RPMI7951 (cell line): ENCODE measurements around the gene KDM4C. TPM values are rescaled to one million over a fixed set of nuclear protein-coding genes. Genes with fewer than 3 reads are reported as not detected.

Experiments
- DNase-seq: peaks from one replicate; pipeline ENCODE4 v3.0.0-alpha.2; 2012; ENCODE audit warnings: low read depth
- total RNA-seq: library from RNA; depleted of rRNA; stranded (reverse); fragments of >200 nt; shearing (Covaris generic); gene quantifications from 2 replicates; pipeline ENCODE4 v1.2.3, GENCODE V29; 2014

The KDM4C gene
- total RNA-seq, 1 experiment from 2014 or later = 11.1 TPM

DNA sequence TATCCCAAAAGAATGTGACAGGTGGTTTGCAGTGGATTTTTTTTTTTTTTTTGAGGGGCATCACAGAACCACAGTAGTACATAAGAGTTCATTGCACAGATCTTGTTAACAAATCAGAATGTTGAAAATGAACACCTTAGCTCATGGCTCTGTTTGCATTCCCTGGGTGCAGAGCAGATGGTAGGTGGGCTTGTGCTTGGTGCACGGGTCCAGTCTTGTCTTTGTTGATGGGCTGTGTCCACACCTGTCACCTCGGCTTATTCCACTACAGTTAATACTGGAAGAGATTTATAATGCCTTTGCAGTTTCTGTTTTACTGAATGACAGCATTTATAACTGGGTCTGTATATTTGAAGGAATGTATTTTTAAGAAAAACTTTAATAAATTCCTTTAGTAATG is 146.6 kb downstream of the KDM4C start:
- DNase-seq = no peak

DNA sequence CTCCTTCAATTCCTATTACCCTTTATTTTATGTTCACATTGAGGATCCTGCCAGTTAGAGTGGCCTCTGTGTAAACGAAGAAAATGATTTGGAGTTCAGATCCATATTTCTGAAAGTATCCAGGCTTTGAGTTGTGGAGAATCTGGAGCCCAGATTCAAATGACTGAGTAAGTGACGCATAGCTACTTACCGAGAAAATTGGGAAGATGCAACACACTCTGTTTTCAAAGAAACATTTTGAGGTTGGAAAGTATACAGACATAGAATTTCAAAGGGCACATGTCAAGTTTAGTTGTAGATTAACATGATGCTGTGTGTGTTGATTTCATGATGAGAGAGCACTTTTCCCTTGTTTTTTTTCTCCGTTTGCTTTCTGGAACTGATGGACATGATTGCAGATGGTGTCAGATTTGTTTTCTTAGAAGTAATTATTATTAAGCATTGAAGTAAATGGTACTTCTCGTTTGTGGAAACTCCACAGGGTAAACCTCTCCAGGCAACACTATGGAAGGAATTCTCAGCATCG is 148.1 kb downstream of the KDM4C start:
- DNase-seq = no peak

DNA sequence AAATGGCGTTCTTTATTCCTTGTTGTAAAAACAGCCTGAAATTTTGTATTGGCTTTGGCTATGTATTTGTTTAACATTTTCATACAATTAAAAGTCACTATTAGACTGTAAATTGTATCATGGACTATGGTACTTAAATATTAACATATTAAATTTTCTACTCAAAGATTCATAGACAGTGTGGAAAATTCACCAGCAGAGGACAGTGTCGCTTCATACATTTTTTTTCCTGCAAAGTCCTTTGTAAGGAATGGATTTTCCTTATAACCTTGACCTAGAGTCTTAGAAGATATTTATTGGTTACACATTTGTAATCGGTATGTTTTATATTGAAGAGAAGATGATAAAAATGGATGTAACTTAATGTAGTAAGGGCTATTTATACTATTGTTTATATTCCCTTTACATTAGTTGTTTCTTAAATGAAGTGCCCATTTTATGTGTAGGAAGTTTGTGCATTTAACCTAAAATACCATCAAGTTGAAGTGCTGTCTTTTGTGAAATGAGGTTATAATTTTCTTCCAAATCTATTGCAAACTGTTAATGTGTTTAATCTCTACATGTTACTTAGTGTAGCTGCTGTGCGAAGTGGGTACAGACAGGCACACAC is 150.1 kb downstream of the KDM4C start:
- peak; percentile 20 for DNase-seq

DNA sequence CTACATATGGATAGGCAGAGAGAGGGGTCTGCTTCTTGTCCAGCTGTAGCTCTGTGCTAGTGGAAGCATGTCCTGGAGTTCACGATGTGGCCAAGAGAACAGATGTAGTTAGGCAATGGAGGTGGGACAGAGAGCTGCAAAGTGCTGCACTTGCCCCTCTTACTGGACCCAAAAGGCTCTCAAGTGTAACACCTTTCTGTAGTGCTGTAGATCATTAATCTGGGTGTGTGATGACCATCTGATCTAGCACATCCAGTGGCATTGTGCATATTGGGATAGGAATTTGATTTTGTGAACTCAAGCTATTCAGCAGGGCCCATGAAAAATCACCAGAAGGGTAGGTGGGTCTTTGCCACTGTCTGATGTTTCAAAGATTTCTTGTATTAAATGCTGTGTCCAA is 151.4 kb downstream of the KDM4C start:
- DNase-seq = no peak

DNA sequence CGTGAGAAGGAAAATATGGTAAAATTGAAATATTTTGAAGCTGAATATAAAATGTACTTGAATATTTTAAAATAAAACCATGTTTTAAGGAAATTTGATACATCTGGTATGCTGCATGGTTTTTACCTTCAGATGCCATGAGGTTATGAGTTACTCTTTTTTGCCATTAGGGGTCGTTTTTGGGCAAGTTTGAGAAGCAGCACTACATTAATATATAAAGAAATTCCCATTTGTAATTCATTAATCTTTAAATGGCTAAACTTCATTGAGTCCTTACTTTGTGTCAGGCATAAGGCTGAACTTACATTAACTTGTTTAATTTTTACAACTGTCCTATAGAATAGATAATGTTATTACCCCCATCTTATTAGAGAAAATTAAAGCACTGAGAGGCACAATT is 152.3 kb downstream of the KDM4C start:
- DNase-seq = peak; percentile 25

DNA sequence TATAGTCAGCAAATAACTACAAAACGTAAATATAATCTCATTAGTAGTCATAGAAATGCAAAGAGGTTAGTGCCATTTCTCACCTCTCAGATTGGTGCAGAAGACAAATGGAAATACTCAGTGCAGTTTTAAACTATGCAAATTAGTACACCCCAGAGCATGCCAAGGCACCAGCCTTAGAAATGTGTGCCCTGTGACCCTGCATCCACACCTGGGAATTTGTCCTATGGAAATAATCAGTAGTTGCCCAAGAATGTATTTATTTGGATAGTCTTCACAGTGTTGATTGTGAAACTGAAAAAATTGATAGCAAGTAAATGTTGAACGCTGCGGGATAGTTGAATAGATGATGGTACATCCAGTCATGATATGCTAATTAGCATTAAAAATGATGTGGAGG is 152.7 kb downstream of the KDM4C start:
- no peak for DNase-seq

DNA sequence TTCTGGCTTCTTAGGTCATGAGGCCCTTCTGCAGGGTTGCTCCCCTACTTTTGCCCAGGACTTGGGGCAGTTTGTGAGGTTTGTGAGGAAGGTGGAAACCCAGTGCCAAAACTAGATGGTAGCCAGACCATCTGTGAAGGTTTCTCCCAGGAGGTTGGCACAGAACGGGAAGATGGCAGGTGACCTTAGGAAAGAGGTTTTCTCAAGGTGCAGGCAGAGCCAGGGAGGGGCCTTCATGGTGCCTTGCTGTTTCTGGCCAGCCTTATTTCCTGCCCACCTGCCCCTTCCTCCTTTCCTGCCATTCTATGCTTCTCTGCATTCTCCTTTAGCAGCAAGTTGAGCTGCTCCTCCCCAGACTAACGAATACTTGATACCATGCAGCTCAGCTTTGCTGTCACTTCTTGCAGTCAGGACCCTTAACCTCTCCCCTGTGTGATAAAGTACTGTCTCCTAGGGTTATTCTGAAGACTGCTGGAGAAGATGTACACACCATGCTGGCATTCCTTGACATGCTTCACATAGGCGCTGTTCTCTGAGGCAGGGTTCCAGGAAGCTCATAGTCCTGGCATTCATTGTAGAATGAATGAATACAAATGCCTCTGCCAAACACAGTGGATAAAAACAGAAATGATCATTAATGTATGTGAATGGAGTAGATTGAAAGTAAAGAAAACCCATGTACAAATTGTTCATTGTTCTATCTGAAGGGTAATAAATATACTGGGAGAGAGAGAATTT is 154.3 kb downstream of the KDM4C start:
- no peak for DNase-seq

DNA sequence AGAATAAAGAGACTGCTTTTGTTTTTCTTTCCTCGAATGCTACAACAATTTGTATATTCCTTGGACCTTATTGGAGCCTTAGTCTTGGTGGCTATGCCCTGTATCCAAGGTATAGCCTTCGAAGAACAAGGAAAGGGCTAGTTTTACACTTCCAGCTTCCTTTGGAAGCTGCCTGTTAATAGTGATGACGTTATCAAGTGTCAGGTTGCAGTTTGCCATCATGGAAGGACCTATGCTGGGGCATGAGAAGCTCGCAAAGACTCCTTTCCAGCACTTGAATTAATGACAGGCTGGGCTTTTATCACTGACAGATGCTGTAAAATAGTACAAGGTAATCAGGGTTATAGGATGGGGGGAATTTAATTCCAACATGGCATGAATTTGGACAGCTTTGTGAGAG is 157.9 kb downstream of the KDM4C start:
- no peak for DNase-seq

DNA sequence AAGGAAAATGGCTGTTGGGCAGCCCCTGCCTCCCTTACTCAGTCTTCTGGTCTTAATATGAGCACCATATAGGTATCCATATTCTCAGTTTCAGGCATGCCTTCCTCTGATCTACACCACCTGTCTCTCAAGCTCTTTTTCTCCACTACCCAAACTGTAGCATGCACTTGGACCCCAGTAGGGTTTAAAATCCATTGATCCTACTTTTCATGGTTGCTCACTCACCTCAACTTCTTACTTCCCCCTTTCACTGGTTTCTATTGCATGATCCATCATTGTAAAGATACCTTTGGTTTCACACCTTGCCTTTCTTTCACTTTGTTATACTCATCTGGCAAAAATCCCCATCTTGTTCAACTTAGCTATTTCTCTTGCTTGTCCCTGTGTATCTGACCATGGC is 159.4 kb downstream of the KDM4C start:
- DNase-seq = no peak

DNA sequence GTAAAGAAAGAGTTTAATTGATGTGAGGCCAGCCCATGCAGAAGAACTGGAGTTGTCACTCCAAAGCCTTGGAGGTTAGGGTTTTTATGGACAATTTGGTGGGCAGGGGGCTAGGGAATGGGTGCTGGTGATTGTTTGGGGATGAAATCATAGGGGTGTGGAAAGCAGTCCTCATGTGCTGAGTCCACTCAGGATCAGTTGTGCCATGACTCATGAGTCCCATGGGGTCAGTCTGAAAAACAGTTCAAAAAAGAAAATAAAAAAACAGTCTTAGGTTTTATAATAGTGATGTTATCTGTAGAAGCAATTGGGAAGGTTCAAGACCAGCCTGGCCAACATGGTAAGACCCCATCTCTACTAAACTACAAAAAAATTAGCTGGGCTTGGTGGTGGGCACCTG is 162.3 kb downstream of the KDM4C start:
- DNase-seq = no peak

DNA sequence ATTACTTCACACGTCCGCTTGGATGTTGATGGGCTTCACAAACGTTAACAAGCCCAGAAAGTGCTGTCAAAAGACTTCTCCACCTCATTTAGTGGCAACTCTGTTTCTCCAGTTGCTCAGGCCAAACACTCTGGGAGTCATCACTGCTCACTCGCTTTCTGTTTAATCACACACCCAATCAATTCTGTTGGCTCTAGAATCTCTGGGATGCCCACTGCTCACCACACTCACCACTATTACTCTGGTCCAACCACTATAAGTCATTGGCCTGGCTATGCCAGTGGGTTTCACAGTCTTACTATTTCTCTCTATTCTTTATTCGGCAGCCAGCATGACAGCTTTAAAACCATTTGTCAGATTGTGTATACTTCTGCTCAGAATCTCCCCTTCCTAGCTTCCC is 163.5 kb downstream of the KDM4C start:
- DNase-seq = no peak

DNA sequence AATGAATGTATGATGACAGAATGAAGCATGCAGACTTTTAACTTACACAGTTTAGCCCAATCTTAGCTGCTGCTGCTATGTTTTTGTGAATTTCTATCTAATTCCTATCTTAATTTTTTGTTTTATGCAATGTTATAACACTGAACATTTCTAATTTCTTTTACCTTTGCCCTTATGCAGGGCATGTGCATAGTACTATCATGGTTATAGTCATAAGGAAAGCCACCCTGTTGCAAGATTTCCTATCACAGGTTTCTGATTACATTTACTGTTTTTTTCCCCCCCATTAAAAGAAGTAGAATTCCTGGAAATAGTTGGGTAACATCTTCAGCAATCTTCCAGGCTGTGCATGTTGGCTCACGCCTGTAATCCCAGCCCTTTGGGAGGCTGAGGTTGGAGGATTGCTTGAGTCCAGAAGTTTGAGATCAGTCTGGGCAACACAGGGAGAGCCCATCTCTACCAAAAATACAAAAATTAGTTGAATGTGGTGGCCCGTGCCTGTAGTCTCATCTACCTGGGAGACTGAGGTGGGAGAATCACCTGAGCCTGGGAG is 164.4 kb downstream of the KDM4C start:
- DNase-seq = no peak

DNA sequence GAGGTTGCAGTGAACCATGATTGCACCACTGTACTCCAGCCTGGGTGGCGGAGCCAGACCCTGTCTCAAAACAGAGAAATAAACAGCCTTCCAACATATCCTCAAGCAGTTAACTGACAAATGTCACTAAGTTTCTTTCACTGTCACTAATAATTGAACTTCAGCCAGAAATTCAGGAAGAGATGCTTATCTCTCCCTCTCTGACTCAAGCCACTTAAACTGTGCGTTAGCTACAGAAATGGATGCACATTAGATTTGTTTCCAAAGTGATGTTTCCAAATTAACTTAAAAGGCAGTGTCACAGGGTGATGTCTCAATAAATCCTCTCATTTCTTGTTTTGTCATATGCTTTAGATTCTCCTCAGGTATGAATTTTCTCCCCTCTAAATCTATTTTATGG is 164.9 kb downstream of the KDM4C start:
- no peak for DNase-seq

DNA sequence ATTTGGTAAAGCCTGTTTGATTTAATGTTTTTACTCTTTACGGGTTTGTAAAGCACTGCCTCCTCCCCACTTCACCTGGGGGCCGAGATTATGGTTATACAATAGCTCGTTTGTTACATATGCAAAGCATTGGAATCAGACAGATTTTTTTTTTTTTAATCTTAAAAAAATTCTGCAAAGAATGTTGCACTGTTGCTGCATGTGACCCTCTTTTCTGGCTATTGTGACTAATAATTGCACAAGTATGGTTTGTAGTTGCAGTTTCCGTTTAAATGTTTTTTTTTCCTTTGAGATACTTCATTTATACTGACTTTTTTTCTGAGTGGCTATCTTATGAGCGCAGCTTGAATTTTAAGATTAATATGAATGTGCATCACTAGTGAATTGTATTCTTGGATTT is 165.3 kb downstream of the KDM4C start:
- DNase-seq = no peak

DNA sequence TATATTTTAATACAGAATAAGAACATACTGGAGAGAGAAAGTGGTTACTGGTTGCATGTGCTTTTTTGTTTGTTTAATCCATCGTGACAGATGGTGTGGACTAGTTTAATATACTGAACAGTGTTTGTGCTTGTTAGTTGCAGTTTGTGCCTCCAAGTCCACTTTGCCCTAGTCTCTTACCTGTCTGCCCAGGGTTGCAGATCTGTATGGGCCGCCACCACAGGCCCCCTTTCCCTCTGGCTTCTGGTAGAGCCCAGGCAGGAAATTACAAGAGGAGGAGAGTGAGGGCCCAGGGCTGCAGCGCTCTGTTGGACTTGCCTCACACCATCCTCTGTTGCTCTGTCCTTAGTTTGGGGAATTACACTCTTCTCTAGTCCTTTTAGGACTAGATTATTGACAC is 166.4 kb downstream of the KDM4C start:
- no peak for DNase-seq

DNA sequence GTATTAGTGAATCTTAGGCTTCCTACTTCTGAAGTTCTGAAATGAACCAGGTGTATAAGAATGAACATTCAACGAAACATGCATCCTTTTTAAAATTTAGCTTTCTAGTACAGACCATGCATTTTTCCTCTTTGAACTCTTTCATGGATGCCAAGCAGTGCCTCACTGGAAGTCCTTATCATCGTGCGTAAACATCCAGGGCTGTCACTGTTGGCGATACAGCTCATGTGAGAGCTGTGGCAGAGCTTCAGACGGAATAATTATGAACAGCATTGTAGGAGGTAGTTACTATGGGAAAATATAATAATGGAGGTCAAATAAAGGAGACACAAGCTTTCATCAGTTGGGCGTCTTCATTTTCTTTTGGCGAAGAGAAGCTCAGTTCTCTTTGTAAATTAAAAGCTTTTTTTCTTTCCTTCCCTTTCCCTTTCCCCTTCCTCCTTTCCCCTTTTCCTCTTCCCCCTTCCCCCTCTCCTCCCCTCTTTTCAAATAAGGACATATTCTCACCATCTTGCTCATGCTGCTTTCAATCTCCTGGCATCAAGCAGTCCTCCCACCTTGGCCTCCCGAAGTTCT is 167.3 kb downstream of the KDM4C start:
- DNase-seq = no peak

DNA sequence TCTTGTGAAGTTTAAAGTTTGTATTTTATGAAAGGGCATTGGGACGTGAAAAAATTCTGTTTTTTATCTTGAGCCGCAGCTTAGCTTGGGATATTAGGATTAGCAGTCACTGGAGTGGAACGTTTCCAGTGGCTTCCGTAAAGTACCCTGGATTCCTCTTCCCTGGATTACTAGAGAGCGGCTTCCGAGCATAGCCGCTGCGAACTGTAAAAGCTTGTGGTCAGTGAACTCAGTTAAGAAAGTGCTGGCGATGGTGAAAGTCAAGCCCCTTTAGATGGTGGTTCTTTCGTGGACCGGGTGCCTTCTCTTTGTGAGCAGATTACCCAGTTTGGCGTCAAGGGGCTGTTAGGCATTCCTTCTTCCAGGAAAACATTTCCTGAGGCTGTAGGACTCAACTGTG is 168.1 kb downstream of the KDM4C start:
- DNase-seq = no peak

DNA sequence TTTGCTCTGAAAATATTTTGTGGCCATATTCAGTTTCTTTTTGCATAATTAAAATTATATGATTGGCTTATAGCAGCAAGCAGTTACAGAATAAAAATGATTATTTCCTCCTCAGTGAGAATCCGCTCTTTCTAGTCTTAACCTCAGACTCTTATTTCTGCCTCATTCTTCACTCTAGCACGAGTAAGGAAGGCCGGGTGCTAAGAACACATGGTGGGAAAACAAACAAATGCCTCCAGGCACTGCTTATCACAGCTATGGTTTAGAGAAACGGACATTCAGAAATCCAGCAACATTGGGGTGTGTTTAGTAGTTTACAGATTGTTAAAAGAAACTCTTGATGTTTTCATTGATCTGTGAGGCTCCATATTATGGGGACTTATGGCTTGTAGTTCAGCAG is 168.7 kb downstream of the KDM4C start:
- no peak for DNase-seq

DNA sequence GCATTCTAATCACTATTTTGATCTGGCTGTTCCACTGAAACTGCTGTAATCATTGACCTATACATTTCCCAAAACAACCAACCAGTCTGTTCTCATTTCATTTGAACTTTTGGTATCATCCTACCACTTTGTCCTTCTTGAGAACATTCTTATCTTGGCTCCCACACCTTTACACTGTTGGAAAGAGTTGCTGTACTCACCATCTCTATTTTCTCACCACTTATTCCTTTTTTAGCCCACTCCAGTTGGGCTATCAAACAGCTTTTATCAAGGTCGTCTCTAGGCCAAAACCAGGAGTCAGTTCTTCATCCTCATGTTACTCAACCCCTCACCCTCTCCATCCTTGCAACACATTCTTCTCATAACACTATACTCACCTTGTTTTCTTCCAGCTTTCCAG is 170.1 kb downstream of the KDM4C start:
- no peak for DNase-seq

DNA sequence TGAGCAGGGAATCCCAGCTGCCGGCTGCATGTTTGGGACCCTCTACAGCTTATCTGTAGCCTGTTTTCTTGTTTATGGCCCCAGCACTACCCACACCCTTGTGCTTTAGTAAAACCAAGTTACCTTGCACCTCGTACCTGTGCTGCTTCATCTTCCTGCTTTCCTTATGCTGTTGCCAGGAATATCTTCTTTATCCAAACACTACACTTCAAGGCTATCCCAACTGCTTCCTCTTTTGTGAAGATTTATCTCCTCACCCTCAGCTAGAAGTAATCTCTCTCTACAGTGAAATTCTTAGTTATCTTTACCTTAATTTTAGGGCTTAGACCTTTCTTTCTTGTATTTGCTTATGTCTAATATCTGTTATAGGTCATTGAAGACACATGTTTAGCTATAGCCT is 171.1 kb downstream of the KDM4C start:
- DNase-seq = no peak

DNA sequence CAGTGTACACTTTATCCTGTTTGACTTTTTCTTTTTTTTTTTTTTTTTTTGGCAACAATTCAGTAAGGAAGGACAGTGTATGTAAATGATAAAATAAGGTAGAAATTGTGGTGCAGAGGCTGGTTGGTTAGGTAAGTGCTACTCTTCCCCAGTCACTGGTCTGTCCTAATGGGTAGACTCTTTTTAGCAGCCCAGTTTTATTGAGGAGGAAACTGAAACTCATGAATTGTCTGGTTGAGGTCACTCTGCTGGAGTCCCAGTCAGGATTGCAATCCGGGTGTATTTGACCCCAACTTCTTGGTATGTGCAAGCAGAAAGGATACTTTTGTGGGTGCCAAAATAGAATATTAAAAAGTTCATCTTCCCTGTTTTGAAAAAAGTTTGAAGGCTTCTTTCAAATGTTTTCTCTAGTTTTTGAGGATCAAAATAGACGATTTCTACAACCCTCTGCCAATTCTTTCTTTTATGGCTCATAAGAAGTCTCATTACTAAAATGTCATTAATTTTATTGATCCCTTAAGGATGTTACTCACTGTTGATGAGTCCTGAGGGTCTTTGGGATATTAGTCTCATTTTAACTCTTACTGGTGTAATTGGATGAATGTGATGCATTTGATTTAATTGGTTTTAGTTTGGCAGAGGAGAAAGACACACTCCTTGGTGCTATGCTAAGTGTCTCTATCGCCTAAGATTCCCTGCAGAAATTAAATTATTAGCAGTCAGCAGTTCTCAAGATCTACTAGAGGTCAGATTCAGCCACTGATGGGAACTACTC is 171.9 kb downstream of the KDM4C start:
- DNase-seq = no peak

DNA sequence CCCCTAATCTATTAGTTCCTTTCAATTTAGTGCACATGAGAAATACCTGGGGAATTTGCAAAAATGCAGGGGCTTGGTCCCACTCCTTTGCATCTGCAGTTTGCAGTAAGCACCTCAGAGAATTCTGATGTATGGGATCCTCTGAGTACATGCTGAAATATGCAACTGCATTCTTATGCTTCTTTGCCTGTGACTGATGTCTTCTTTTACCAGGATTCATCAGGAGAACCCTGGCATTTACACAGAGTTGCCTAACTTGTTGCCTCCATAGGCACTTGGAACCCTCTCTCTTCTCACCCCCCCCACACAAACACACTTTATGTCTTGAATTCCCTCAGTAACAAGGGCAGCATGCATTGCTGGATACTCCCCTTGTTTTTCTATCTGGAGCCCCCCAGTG is 173.1 kb downstream of the KDM4C start:
- peak; percentile 8 for DNase-seq
